PFSK-1 (cell line): ENCODE results near the gene ZNF511.

Experiments
- FOXP2 ChIP-seq: optimal IDR thresholded peaks from 2 replicates; pipeline ENCODE3; 2011; ENCODE audit warnings: borderline replicate concordance, control low read depth, inconsistent platforms; ENCODE audit not compliant: insufficient read depth; ENCODE audit errors: extremely low read length, extremely low read depth
- POLR2AphosphoS5 ChIP-seq: IDR thresholded peaks from 2 replicates; pipeline ENCODE4 v1.6.1; 2012; ENCODE audit warnings: low read depth, mild to moderate bottlenecking, control low read depth, low read length, moderate library complexity
- REST ChIP-seq, 2 experiments: IDR thresholded peaks; 2 replicates each; pipeline versions ENCODE4 v1.6.1 to v1.8.0; 2011 to 2012; ENCODE audit warnings: low read depth in 2 of 2, low read length in 2 of 2, control low read depth in 1 of 2, inconsistent platforms in 1 of 2, mild to moderate bottlenecking in 1 of 2, moderate library complexity in 1 of 2; ENCODE audit not compliant: insufficient read depth in 1 of 2
- TAF1 ChIP-seq: IDR thresholded peaks from 2 replicates; pipeline ENCODE4 v1.6.1; 2012; ENCODE audit warnings: low read length, control low read depth, borderline replicate concordance; ENCODE audit not compliant: insufficient read depth

- TF ChIP-seq POLR2AphosphoS5 (no peak), FOXP2 (no peak), REST (IDR thresholded peaks at IDR 0.05; ENCODE audit: insufficient read depth in 1 of 2, low read depth in 2 of 2, low read length in 2 of 2) (no peak), TAF1 (no peak)
Observed at GRCh38 chr10:133263674-133264073, 45.0 kb upstream of the ZNF511 start.
